ENCODE measurements around the gene PLCL2.

PLCL2 gene

GRCh38 chr3:16907243-16907642 is 22.5 kb downstream of the PLCL2 start:
- no peak overlapping the region for H3K4me3 ChIP-seq (replicated peaks; ENCODE audit: low read depth, low read length)
- DNase-seq (ENCODE audit: extremely low read depth, low read depth), result no peak
- TF ChIP-seq CTCF (IDR thresholded peaks at IDR 0.05; ENCODE audit: low read depth, low read length, missing control alignments), result no peak

GRCh38 chr3:16908016-16908807 is 23.5 kb downstream of the PLCL2 start:
- no peak for TF ChIP-seq CTCF (IDR thresholded peaks at IDR 0.05; ENCODE audit: low read depth, low read length, missing control alignments)
- no peak overlapping the region for H3K4me3 ChIP-seq (replicated peaks; ENCODE audit: low read depth, low read length)
- no peak for DNase-seq (ENCODE audit: extremely low read depth, low read depth)

- no peak overlapping the region for H3K4me3 ChIP-seq (replicated peaks; ENCODE audit: low read depth, low read length)
- TF ChIP-seq CTCF (IDR thresholded peaks at IDR 0.05; ENCODE audit: low read depth, low read length, missing control alignments), result no peak
- DNase-seq (ENCODE audit: extremely low read depth, low read depth), result no peak
Observed at GRCh38 chr3:16908896-16909295, 24.1 kb downstream of the PLCL2 start.

GRCh38 chr3:16909802-16910201 is 25.0 kb downstream of the PLCL2 start:
- no peak overlapping the region for H3K4me3 ChIP-seq (replicated peaks; ENCODE audit: low read depth, low read length)
- DNase-seq (ENCODE audit: extremely low read depth, low read depth), result no peak
- TF ChIP-seq CTCF (IDR thresholded peaks at IDR 0.05; ENCODE audit: low read depth, low read length, missing control alignments), result no peak

- H3K4me3 ChIP-seq (replicated peaks; ENCODE audit: low read depth, low read length), result no peak overlapping the region
- DNase-seq (ENCODE audit: extremely low read depth, low read depth), result no peak
- no peak for TF ChIP-seq CTCF (IDR thresholded peaks at IDR 0.05; ENCODE audit: low read depth, low read length, missing control alignments)
Observed at GRCh38 chr3:16910207-16910606, 25.5 kb downstream of the PLCL2 start.

GRCh38 chr3:16911916-16912315 is 27.2 kb downstream of the PLCL2 start:
- H3K4me3 ChIP-seq (replicated peaks; ENCODE audit: low read depth, low read length), result no peak overlapping the region
- DNase-seq (ENCODE audit: extremely low read depth, low read depth), result no peak
- no peak for TF ChIP-seq CTCF (IDR thresholded peaks at IDR 0.05; ENCODE audit: low read depth, low read length, missing control alignments)

Data from HFF-Myc (cell line).